ENCODE measurements around the gene UCHL5.

UCHL5 gene

GRCh38 chr1:193059282-193060114 lies at the start of gene UCHL5, which contains the start of gene RO60:
Gene UCHL5 (minus strand): TSS chr1:193059360. CDS start chr1:193059260, 100 bp downstream.
Gene RO60 (plus strand): TSS chr1:193059612. CDS start chr1:193069055, 9,443 bp downstream.
- no peaks in the 10 kb centered on the region for H3K36me3 ChIP-seq (ENCODE audit: control insufficient read depth in 2 of 2, insufficient read depth in 2 of 2, low read length in 2 of 2)

GRCh38 chr1:193108471-193108870 lies 49.3 kb upstream of the UCHL5 start:
- H3K27ac ChIP-seq (ENCODE audit: low read depth in 2 of 2, low read length in 2 of 2) = no peak overlapping the region
- H3K9me3 ChIP-seq (ENCODE audit: control insufficient read depth in 2 of 2, low read length in 2 of 2) = no peaks in the 10 kb centered on the region
- H3K4me3 ChIP-seq (ENCODE audit: low read length in 2 of 2) = no peak overlapping the region
- H3K4me1 ChIP-seq (ENCODE audit: control insufficient read depth in 2 of 2, insufficient read depth in 2 of 2, low read length in 2 of 2) = peaks cover 6 to 12% of the 10 kb centered on the region in 2 donors
- H3K27me3 ChIP-seq (ENCODE audit: control insufficient read depth in 2 of 2, insufficient read depth in 2 of 2, low read length in 2 of 2) = no peaks in the 10 kb centered on the region
- no peak overlapping the region for H3K9ac ChIP-seq (ENCODE audit: low read depth in 1 of 2, low read length in 2 of 2)
- H3K36me3 ChIP-seq (ENCODE audit: control insufficient read depth in 2 of 2, insufficient read depth in 2 of 2, low read length in 2 of 2) = no peaks in the 10 kb centered on the region

More at GRCh38 chr1:193059282-193060114, at the start of gene UCHL5, which contains the start of gene RO60:
- peaks cover 9 to 22% of the 10 kb centered on the region in 2 donors for H3K4me1 ChIP-seq (ENCODE audit: control insufficient read depth in 2 of 2, insufficient read depth in 2 of 2, low read length in 2 of 2)
- peak within 1 kb of the TSS; percentile 90 to 97 for H3K4me3 ChIP-seq (ENCODE audit: low read length in 2 of 2)
- no peaks in the 10 kb centered on the region for H3K9me3 ChIP-seq (ENCODE audit: control insufficient read depth in 2 of 2, low read length in 2 of 2)
- H3K27ac ChIP-seq (ENCODE audit: low read depth in 2 of 2, low read length in 2 of 2) = peak within 1 kb of the TSS; percentile 97
- peak within 1 kb of the TSS; percentile 93 to 96 for H3K9ac ChIP-seq (ENCODE audit: low read depth in 1 of 2, low read length in 2 of 2)
- H3K27me3 ChIP-seq (ENCODE audit: control insufficient read depth in 2 of 2, insufficient read depth in 2 of 2, low read length in 2 of 2) = no peaks in the 10 kb centered on the region

GRCh38 chr1:193105821-193106177 lies 46.6 kb upstream of the UCHL5 start:
- peak overlapping the region; percentile 91 to 98 for H3K4me3 ChIP-seq (ENCODE audit: low read length in 2 of 2)
- no peaks in the 10 kb centered on the region for H3K27me3 ChIP-seq (ENCODE audit: control insufficient read depth in 2 of 2, insufficient read depth in 2 of 2, low read length in 2 of 2)
- H3K36me3 ChIP-seq (ENCODE audit: control insufficient read depth in 2 of 2, insufficient read depth in 2 of 2, low read length in 2 of 2) = no peaks in the 10 kb centered on the region
- peak overlapping the region; percentile 90 to 93 for H3K27ac ChIP-seq (ENCODE audit: low read depth in 2 of 2, low read length in 2 of 2)
- peaks cover 7 to 14% of the 10 kb centered on the region in 2 donors for H3K4me1 ChIP-seq (ENCODE audit: control insufficient read depth in 2 of 2, insufficient read depth in 2 of 2, low read length in 2 of 2)
- no peaks in the 10 kb centered on the region for H3K9me3 ChIP-seq (ENCODE audit: control insufficient read depth in 2 of 2, low read length in 2 of 2)
- H3K9ac ChIP-seq (ENCODE audit: low read depth in 1 of 2, low read length in 2 of 2) = peak overlapping the region; percentile 77 to 88

- peaks cover 7 to 14% of the 10 kb centered on the region in 2 donors for H3K4me1 ChIP-seq (ENCODE audit: control insufficient read depth in 2 of 2, insufficient read depth in 2 of 2, low read length in 2 of 2)
- H3K27ac ChIP-seq (ENCODE audit: low read depth in 2 of 2, low read length in 2 of 2) = peak within 1 kb of the TSS; percentile 90 to 93
- H3K9me3 ChIP-seq (ENCODE audit: control insufficient read depth in 2 of 2, low read length in 2 of 2) = no peaks in the 10 kb centered on the region
- peaks cover 3 to 5% of the 10 kb centered on the region in 2 donors for H3K36me3 ChIP-seq (ENCODE audit: control insufficient read depth in 2 of 2, insufficient read depth in 2 of 2, low read length in 2 of 2)
- H3K27me3 ChIP-seq (ENCODE audit: control insufficient read depth in 2 of 2, insufficient read depth in 2 of 2, low read length in 2 of 2) = no peaks in the 10 kb centered on the region
- peak within 1 kb of the TSS; percentile 88 to 91 for H3K9ac ChIP-seq (ENCODE audit: low read depth in 1 of 2, low read length in 2 of 2)
- peak within 1 kb of the TSS; percentile 91 to 98 for H3K4me3 ChIP-seq (ENCODE audit: low read length in 2 of 2)
Observed at GRCh38 chr1:193104907-193105820, 46.0 kb upstream of the UCHL5 start, which contains the start of gene GLRX2. Gene GLRX2 (minus strand): TSS chr1:193105414. CDS start chr1:193105382, 32 bp downstream.

- Histone ChIP-seq H3K4me3 (ENCODE audit: low read length in 2 of 2) (peak overlapping the region; percentile 91 to 98), H3K27me3 (ENCODE audit: control insufficient read depth in 2 of 2, insufficient read depth in 2 of 2, low read length in 2 of 2) (no peaks in the 10 kb centered on the region), H3K9me3 (ENCODE audit: control insufficient read depth in 2 of 2, low read length in 2 of 2) (no peaks in the 10 kb centered on the region), H3K9ac (ENCODE audit: low read depth in 1 of 2, low read length in 2 of 2) (peak overlapping the region; percentile 88 to 91), H3K27ac (ENCODE audit: low read depth in 2 of 2, low read length in 2 of 2) (peak overlapping the region; percentile 90 to 93), H3K36me3 (ENCODE audit: control insufficient read depth in 2 of 2, insufficient read depth in 2 of 2, low read length in 2 of 2) (peaks cover 10 to 11% of the 10 kb centered on the region in 2 donors), H3K4me1 (ENCODE audit: control insufficient read depth in 2 of 2, insufficient read depth in 2 of 2, low read length in 2 of 2) (peaks cover 7 to 14% of the 10 kb centered on the region in 2 donors)
Observed at GRCh38 chr1:193104502-193104906, 45.3 kb upstream of the UCHL5 start.

- peaks cover 14 to 15% of the 10 kb centered on the region in 2 donors for H3K36me3 ChIP-seq (ENCODE audit: control insufficient read depth in 2 of 2, insufficient read depth in 2 of 2, low read length in 2 of 2)
- no peaks in the 10 kb centered on the region for H3K27me3 ChIP-seq (ENCODE audit: control insufficient read depth in 2 of 2, insufficient read depth in 2 of 2, low read length in 2 of 2)
- H3K9me3 ChIP-seq (ENCODE audit: control insufficient read depth in 2 of 2, low read length in 2 of 2) = no peaks in the 10 kb centered on the region
- peak overlapping the region; percentile 91 to 98 for H3K4me3 ChIP-seq (ENCODE audit: low read length in 2 of 2)
- H3K27ac ChIP-seq (ENCODE audit: low read depth in 2 of 2, low read length in 2 of 2) = peak overlapping the region; percentile 90 to 93
- peaks cover 7 to 14% of the 10 kb centered on the region in 2 donors for H3K4me1 ChIP-seq (ENCODE audit: control insufficient read depth in 2 of 2, insufficient read depth in 2 of 2, low read length in 2 of 2)
- H3K9ac ChIP-seq (ENCODE audit: low read depth in 1 of 2, low read length in 2 of 2) = peak overlapping the region; percentile 88 to 91
Observed at GRCh38 chr1:193103759-193104501, 44.8 kb upstream of the UCHL5 start.

- Histone ChIP-seq H3K4me1 (ENCODE audit: control insufficient read depth in 2 of 2, insufficient read depth in 2 of 2, low read length in 2 of 2) (peaks cover 7 to 14% of the 10 kb centered on the region in 2 donors), H3K4me3 (ENCODE audit: low read length in 2 of 2) (no peak overlapping the region), H3K27ac (ENCODE audit: low read depth in 2 of 2, low read length in 2 of 2) (no peak overlapping the region), H3K9ac (ENCODE audit: low read depth in 1 of 2, low read length in 2 of 2) (no peak overlapping the region), H3K27me3 (ENCODE audit: control insufficient read depth in 2 of 2, insufficient read depth in 2 of 2, low read length in 2 of 2) (no peaks in the 10 kb centered on the region), H3K36me3 (ENCODE audit: control insufficient read depth in 2 of 2, insufficient read depth in 2 of 2, low read length in 2 of 2) (peaks cover 17 to 19% of the 10 kb centered on the region in 2 donors), H3K9me3 (ENCODE audit: control insufficient read depth in 2 of 2, low read length in 2 of 2) (no peaks in the 10 kb centered on the region)
Observed at GRCh38 chr1:193102662-193103061, 43.5 kb upstream of the UCHL5 start.

- no peaks in the 10 kb centered on the region for H3K9me3 ChIP-seq (ENCODE audit: control insufficient read depth in 2 of 2, low read length in 2 of 2)
- H3K36me3 ChIP-seq (ENCODE audit: control insufficient read depth in 2 of 2, insufficient read depth in 2 of 2, low read length in 2 of 2) = peaks cover 28 to 33% of the 10 kb centered on the region in 2 donors
- no peak overlapping the region for H3K9ac ChIP-seq (ENCODE audit: low read depth in 1 of 2, low read length in 2 of 2)
- H3K27me3 ChIP-seq (ENCODE audit: control insufficient read depth in 2 of 2, insufficient read depth in 2 of 2, low read length in 2 of 2) = no peaks in the 10 kb centered on the region
- H3K4me1 ChIP-seq (ENCODE audit: control insufficient read depth in 2 of 2, insufficient read depth in 2 of 2, low read length in 2 of 2) = no peaks in the 10 kb centered on the region
- no peak overlapping the region for H3K4me3 ChIP-seq (ENCODE audit: low read length in 2 of 2)
- H3K27ac ChIP-seq (ENCODE audit: low read depth in 2 of 2, low read length in 2 of 2) = no peak overlapping the region
Observed at GRCh38 chr1:193094112-193094511, 35.0 kb upstream of the UCHL5 start.

GRCh38 chr1:193090865-193091264 lies 31.7 kb upstream of the UCHL5 start:
- peaks cover 13 to 19% of the 10 kb centered on the region in 2 donors for H3K36me3 ChIP-seq (ENCODE audit: control insufficient read depth in 2 of 2, insufficient read depth in 2 of 2, low read length in 2 of 2)
- no peaks in the 10 kb centered on the region for H3K27me3 ChIP-seq (ENCODE audit: control insufficient read depth in 2 of 2, insufficient read depth in 2 of 2, low read length in 2 of 2)
- H3K4me3 ChIP-seq (ENCODE audit: low read length in 2 of 2) = no peak overlapping the region
- H3K4me1 ChIP-seq (ENCODE audit: control insufficient read depth in 2 of 2, insufficient read depth in 2 of 2, low read length in 2 of 2) = no peaks in the 10 kb centered on the region
- H3K9ac ChIP-seq (ENCODE audit: low read depth in 1 of 2, low read length in 2 of 2) = no peak overlapping the region
- H3K9me3 ChIP-seq (ENCODE audit: control insufficient read depth in 2 of 2, low read length in 2 of 2) = no peaks in the 10 kb centered on the region
- no peak overlapping the region for H3K27ac ChIP-seq (ENCODE audit: low read depth in 2 of 2, low read length in 2 of 2)
